Left ventricle myocardium superior (tissue), 1 donor: ENCODE data around the gene SRRM5. TPM values are rescaled to one million over a fixed set of nuclear protein-coding genes. Genes with fewer than 3 reads are reported as not detected.
A peak's percentile ranks its signal among the peaks of the same experiment; 100 is the strongest.

ENCODE experiments used
- ATAC-seq: fragments of 200-7000 bp; cut with Tn5 transposase; one replicate; pipeline ENCODE4 v1.9.1; 2020; ENCODE audit warnings: mild to moderate bottlenecking, moderate library complexity
- DNase-seq: peaks from one replicate; pipeline ENCODE4 v3.0.0-alpha.2; 2020
- intact Hi-C: fragments of 100-400 bp; cut with micrococcal nuclease; formaldehyde crosslinking; loops from one replicate; pipeline ENCODE4 v1.11.0; 2022
- total RNA-seq: library from RNA; stranded (reverse); fragmentation: NEBNext Ultra II Directional; extraction: Animal tissue kit (Norgen Biotek cat#: 25700); gene quantifications from one replicate; pipeline ENCODE4 v1.2.1, GENCODE V29; 2021
- donor health status: DM: no; HTN: yes; CAD: no; lungs with severe emphysema.

The SRRM5 gene
- total RNA-seq, 1 donor from 2014 or later, result 0.20 TPM

DNA sequence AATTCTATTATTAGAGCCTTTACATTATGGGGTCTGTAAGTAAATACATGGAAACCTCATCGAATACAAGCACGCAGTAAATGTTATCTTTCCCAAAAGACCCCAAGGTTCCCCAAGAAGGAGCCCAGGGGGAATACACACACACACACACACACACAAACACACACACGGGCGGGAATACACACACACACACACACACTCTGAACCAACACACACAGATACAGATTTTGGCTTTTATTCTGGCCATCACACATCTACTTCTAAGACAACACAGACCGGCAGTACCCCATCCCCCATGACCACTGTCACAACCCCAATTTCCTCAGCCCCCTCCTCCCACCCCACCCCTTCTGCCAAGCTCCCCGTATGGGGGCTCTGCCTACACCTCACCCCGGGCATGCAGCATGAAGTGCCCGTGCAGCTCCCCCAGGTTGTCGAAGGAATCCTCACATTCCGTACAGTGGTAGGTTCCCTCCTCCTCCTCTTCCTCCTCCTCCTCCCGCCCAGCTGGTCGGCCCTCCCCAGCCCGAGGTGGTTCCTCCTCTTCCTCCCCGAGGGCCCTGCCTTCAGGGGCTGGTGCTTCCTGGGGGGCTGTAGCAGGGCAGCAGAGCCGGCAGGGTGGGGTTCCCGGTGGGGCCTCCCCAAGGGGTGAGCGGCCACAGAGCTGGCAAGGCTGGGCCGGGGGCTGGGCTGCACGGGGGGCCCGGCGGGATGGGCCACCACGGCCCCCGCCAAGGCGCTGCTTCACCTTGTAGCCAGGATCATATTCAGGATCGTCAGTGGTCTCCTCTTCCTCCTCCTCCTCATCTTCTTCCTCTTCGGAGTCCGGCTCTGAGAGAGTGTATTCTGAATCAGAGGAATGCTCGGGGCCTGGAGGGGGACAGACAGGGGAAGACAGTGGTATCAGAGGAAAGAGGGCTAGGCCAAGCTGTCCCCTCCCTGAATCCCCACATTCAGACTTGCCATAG is 4.4 kb upstream of the SRRM5 start:
- intact Hi-C loops, result no loop called here
- no peak for DNase-seq
- ATAC-seq, result no peak

DNA sequence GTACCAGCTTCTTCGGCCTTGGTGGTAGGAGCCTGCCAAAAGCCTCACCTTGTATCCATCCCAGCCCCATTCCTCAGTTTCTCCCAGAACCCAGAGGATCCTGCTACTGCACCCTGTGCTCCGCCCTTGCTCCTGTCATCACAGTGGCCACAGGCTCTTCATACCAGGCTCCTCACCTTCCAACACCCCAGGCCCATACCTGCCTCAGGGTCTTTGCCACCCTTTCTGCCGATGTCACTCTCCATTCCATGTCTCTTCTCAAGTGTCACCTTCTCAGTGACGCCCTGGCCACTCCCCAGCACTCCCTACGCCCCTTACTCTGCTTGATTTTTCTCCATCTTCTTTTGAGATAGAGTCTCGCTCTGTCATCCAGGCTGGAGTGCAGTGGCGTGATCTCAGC is 2.0 kb upstream of the SRRM5 start:
- ATAC-seq (no peak), DNase-seq (no peak)
- intact Hi-C loops, result no loop called here

GRCh38 chr19:43610493-43610892 is 1.4 kb upstream of the SRRM5 start:
- no peak for DNase-seq
- intact Hi-C loops, result no loop called here
- ATAC-seq, result no peak

DNA sequence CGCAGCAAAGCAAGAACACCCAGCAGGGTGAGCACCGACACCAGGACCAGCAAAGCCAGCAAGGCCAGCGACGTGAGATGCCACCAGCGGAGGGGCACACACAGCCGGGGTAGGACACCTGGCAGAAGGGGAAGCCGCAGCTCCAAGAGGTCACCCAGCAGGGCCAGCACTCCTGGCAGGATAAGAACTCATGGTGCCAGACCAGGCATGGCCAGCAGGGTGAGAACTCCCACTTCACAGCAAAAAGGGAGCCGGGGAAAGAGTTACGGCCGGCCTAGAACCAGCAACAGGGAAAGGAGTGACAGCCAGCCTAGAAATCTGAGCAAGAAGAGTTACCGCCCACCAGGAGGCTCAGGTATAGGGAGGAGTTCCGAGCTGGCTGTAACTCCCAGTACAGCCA is 486 bp downstream of the SRRM5 start:
- no peak for ATAC-seq
- intact Hi-C loops, result no loop called here
- DNase-seq, result no peak

GRCh38 chr19:43616306-43616705 is 4.4 kb downstream of the SRRM5 start:
- DNase-seq (no peak), ATAC-seq (no peak)
- intact Hi-C loops, result no loop called here

- intact Hi-C loops, result no loop called here
- DNase-seq (no peak), ATAC-seq (no peak)
Measured at GRCh38 chr19:43616954-43617353, 5.1 kb downstream of the SRRM5 start.

DNA sequence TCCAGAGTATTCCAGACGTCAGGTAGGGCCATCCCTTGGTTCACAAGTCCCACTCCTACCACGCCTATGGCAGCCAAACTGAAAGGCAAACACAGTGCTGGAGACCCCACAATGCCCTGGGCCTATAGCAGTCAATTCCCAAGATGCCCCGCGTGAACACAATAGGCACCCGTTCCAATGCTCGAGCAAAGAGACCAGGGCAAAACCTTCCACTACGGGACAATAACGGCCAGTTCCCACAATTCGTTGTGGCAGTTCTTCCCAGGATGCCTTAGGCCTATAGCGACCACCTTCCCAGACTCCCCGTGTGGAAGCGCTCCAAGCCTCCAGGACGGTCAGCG is 7.0 kb downstream of the SRRM5 start:
- DNase-seq, result no peak
- peak; percentile 37 for ATAC-seq
- intact Hi-C loops, result no loop called here

DNA sequence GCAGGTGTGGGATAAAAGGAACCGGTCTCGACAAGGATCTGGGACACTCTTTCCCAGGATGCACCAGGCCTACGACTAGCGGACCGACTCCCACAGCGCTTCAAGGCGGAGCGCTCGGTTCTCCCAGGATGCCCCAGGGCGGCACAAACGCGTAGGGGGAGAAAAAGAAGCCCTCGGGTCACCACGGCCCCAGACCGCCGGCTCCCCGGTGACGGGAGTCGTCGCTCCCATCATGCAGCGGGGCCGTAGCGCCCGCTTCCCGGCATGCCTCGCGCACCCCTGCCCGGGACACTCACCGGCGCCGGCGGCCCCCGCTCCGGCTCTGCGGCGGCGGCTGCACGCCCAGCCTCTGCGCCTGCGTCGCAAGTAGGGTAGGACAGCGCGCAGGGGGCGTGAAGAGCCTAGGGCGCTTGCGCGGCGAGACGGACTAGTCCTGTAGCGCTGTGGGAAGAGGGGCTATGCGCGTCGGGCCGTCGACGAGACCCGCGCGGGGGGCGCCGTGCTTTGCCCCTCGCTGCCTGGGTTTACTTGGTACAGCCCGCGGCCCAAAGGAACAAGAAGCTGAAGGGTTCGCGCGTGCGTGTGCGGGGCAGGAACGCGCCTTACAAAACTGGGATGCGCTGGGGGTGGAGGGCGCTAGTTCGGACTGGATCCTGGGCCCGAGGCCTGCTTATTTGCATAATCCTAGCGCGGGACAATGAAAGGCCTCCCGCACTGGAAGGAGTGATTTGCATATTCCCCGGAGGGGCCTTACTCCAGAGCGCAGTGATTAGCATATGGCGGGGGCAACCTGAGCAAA is 7.6 kb downstream of the SRRM5 start, which contains the start of gene ZNF428:
ZNF428 (minus strand) TSS at position 368 of the 799 bp plus-strand sequence. CDS start 5,325 bp downstream, outside the sequence.
- peak; percentile 95 for ATAC-seq
- DNase-seq, result peak; percentile 94
- intact Hi-C loops, result no loop called here

- DNase-seq (no peak), ATAC-seq (no peak)
- intact Hi-C loops, result no loop called here
Measured at GRCh38 chr19:43620061-43621001, 8.4 kb downstream of the SRRM5 start.

DNA sequence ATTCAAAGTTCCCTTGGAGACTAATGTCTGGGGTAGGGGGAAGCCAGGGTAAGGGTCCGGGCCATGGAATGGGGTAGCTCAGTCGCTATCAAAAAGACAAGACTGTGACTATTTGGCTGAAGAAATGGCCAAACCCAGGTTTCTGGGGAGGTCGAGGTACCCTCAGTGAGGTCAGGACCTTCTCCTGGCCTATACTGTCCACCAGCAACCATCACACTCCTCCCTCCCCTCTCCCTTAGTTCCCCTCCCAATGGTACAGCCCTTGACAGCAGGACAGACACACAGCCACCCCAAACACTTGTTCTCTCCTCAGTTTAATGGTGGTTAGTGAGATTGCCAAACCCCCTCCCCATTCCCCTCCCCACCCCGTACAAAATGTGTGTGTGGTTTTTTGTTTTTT is 10.2 kb downstream of the SRRM5 start:
- ATAC-seq (no peak), DNase-seq (no peak)
- intact Hi-C loops, result no loop called here

- DNase-seq, result no peak
- ATAC-seq, result no peak
- intact Hi-C loops, result no loop called here
Measured at GRCh38 chr19:43622956-43623355, 11.1 kb downstream of the SRRM5 start.

- DNase-seq, result no peak
- intact Hi-C loops, result no loop called here
- no peak for ATAC-seq
Measured at GRCh38 chr19:43623889-43624670, 12.2 kb downstream of the SRRM5 start.

- DNase-seq (peak; percentile 68), ATAC-seq (no peak)
- intact Hi-C loops, result no loop called here
Measured at GRCh38 chr19:43624933-43625332, 13.0 kb downstream of the SRRM5 start.

DNA sequence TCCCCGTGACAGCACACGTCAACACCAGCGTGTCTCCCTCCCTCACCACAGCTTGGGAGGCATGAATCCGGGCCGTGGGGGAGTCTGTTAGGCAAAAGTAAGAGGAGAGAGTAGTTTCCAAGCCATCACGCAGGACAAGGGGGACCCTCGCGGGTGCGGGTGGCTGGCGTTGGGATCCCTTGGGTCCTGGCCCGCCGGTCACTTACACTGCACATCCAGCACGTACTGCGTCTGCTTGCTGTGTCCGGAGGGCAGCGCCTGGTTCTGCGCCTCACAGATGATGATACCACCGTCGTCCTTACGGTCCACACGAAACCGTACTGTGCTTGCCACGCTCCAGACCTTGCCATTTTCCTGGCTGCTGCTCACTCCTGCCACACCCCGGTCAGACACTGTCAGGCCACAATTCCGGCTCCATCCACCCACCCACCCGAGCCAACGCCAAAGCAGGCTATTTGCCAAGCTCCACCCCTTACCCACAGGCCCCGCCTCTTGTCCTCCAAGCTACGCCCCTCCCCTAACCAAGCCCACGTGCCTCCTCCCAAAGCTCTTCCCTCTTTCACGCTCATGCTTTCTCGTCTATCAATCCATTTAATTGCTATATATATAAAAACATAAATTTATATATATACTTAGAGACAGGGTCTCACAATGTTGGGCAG is 14.2 kb downstream of the SRRM5 start:
- intact Hi-C loops, result no loop called here
- ATAC-seq, result no peak
- no peak for DNase-seq

DNA sequence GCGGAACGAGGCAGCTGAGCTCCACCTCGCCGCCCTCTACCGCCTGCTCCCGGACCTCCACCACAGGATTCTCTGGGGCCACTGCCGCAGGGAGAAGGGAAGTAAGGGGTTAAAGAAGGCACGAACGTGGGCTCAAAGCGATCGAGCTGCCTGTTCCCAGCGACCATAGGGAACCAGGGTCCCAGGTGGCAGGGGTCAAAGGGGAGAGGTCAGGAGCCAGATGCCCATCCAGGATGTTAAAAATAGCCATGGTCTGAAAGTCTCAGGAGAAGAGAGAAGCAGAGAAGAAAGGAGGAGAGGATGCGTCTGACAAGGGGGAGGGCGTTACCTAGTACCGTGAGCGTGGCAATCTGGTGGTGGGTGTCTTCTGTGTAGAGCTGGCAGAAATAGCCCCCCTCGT is 14.9 kb downstream of the SRRM5 start:
- intact Hi-C loops, result no loop called here

GRCh38 chr19:43628646-43629326 is 16.9 kb downstream of the SRRM5 start:
- intact Hi-C loops, result no loop called here
- DNase-seq (no peak), ATAC-seq (no peak)

More for the DNA sequence above, 14.9 kb downstream of the SRRM5 start:
- ATAC-seq, result no peak
- DNase-seq, result no peak

- intact Hi-C loops, result no loop called here
- ATAC-seq, result no peak
Measured at GRCh38 chr19:43631491-43631890, 19.6 kb downstream of the SRRM5 start.

More at GRCh38 chr19:43631491-43631890, 19.6 kb downstream of the SRRM5 start:
- no peak for DNase-seq
